Measurements from ENCODE around the gene POU3F1.

DNA sequence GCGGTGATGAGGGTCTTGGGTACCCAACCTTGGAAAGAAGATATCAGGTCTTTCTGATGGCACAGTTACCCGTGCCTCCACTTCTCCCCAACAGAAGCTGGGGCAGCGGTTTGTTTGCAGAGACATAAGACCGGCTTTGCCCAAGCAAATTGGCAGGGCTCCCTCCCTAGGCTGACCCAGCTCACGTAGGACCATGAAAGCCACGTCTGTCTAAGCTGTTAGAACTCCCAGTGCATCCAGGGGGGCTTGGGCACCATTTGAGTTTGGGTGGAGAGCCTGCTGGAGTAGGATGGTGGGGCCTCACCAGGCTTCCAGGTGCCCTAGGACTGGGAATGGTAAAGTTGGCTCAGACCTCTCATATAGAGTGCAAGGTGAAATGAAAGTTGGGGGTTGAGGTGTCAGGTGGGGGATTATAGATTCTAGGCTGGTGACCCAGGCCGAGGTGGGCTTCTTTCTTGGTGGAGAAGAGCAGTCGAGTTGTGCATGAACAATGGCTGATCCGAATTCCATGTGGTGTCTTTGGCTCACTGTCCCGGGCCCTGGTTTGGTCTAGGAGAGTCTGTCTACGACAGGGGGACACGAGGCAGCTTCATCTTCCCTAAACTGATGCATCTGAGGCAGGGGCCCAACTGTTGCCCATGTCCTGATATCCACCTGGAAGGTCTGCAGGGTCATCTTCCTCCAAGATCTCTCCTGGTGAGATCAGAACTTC is 3.4 kb downstream of the POU3F1 start:
- TF ChIP-seq, protein P1, sequence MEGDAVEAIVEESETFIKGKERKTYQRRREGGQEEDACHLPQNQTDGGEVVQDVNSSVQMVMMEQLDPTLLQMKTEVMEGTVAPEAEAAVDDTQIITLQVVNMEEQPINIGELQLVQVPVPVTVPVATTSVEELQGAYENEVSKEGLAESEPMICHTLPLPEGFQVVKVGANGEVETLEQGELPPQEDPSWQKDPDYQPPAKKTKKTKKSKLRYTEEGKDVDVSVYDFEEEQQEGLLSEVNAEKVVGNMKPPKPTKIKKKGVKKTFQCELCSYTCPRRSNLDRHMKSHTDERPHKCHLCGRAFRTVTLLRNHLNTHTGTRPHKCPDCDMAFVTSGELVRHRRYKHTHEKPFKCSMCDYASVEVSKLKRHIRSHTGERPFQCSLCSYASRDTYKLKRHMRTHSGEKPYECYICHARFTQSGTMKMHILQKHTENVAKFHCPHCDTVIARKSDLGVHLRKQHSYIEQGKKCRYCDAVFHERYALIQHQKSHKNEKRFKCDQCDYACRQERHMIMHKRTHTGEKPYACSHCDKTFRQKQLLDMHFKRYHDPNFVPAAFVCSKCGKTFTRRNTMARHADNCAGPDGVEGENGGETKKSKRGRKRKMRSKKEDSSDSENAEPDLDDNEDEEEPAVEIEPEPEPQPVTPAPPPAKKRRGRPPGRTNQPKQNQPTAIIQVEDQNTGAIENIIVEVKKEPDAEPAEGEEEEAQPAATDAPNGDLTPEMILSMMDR (IDR thresholded peaks at IDR 0.05), result no peak
- TF ChIP-seq EZH2 (IDR thresholded peaks at IDR 0.05), result no peak

All from neural progenitor cell (in vitro differentiated cells).